Measurements from ENCODE around the gene RECQL5. TPM values are rescaled to one million over a fixed set of nuclear protein-coding genes. Genes with fewer than 3 reads are reported as not detected.

The RECQL5 gene
- total RNA-seq, 4 donors from 2014 or later: 50.8 to 76.3 (median 60.5) TPM

DNA sequence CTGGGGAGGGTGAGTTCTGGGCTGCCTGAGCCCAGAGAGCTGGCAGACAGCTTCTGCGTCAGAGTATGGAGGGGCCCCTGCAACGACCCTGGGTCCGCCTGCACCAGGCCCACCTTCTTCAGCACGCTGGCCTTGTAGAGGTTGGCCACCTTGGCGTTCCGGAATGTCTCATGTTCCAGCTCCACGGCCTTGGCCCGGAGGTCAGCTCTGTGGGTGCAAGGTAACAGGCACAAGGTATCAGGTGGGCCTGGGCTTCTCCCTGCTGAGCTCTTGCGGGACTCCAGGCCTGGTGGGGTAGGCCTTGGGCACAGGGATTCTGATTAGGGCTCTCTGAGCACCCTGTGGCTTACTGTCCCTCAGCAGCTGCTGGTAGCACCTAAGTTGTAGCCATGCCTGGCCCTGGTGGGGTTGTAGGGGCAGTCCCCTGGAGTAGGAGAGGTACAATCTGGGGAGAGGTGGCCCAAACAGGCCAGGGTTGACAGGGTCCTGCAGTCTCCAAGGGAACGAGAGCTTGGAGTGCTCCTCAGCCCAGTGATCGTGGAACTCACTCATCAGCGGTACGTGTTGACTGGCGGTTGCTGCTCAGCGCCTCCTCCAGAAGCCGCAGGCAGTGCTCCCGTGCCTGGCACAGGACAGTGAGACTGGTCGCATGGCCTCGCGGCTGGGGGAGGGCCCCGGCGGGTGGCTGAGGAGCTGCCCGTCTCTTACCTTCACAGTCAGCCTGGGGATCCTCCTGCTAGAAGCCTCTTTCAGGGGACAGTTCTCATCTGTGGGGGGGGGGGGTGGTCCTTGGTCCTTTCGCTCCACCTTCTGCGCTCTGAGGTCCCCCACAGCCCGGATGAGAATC lies 36.7 kb downstream of the RECQL5 start:
- H3K4me3 ChIP-seq (ENCODE audit: low read depth, poor library complexity, severe bottlenecking): no peak overlapping the region
- intact Hi-C loops (cut with DNase I; ENCODE audit: low total_unique reads): no loop called here
- 86 to 89% methylated on average over 17 to 21 of the region's 26 CpGs for WGBS, 2 donors
- DNase-seq (ENCODE audit: low spot score in 2 of 2): no peak
- TF ChIP-seq, protein P1, sequence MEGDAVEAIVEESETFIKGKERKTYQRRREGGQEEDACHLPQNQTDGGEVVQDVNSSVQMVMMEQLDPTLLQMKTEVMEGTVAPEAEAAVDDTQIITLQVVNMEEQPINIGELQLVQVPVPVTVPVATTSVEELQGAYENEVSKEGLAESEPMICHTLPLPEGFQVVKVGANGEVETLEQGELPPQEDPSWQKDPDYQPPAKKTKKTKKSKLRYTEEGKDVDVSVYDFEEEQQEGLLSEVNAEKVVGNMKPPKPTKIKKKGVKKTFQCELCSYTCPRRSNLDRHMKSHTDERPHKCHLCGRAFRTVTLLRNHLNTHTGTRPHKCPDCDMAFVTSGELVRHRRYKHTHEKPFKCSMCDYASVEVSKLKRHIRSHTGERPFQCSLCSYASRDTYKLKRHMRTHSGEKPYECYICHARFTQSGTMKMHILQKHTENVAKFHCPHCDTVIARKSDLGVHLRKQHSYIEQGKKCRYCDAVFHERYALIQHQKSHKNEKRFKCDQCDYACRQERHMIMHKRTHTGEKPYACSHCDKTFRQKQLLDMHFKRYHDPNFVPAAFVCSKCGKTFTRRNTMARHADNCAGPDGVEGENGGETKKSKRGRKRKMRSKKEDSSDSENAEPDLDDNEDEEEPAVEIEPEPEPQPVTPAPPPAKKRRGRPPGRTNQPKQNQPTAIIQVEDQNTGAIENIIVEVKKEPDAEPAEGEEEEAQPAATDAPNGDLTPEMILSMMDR (IDR thresholded peaks at IDR 0.05): no peak
- no peak for TF ChIP-seq POLR2A (IDR thresholded peaks at IDR 0.05)

DNA sequence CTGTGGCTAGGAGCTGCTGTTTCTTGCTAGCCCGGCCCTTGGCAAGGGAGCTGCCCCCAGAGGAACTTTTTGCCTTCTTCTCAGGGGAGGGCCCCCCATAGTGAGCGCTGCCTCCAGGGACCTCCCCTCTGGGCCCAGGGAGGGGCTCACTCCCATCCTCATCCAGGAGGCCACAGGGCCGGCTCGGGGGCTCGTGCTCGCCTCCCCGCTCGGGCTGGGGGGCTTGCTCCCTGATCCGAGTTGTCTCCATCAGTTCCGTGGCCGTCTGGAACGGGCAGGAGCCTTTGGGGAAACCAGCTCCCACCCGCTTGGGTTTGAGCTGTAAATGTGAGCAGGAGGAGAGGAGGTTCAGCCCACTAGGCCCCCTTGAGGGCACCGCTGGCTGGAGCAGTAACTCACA lies 37.8 kb downstream of the RECQL5 start:
- TF ChIP-seq, protein P1 (IDR thresholded peaks at IDR 0.05): no peak
- no peak for TF ChIP-seq POLR2A (IDR thresholded peaks at IDR 0.05)
- 76 to 77% methylated on average over 6 to 14 of the region's 14 CpGs for WGBS, 2 donors
- H3K4me3 ChIP-seq (ENCODE audit: low read depth, poor library complexity, severe bottlenecking): no peak overlapping the region
- no peak for DNase-seq (ENCODE audit: low spot score in 2 of 2)
- intact Hi-C loops (cut with DNase I; ENCODE audit: low total_unique reads): no loop called here

DNA sequence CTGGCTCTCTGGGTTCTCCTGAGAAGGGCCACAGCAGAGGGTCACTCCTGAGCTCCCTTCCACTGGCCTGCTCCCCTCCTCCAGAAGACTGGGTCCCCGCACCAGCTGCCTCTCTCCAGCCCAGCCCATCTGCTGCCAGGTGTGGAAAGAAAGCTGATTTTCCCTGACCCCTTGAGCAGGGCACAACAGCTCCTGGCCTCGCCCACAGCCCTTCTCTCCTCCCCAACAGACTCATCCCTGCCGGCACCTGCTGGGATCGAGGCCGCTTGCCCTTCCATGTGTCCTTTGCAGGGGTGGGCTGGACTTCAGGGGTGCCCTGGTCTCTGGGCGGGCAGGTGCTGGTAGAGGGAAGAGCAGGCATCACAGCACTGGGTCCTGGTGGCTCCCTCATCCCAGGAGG lies 38.5 kb downstream of the RECQL5 start:
- DNase-seq (ENCODE audit: low spot score in 2 of 2): no peak
- intact Hi-C loops (cut with DNase I; ENCODE audit: low total_unique reads): no loop called here
- H3K4me3 ChIP-seq (ENCODE audit: low read depth, poor library complexity, severe bottlenecking): no peak overlapping the region
- WGBS, 2 donors: 86 to 90% methylated on average over 5 to 6 of the region's 6 CpGs
- no peak for TF ChIP-seq POLR2A (IDR thresholded peaks at IDR 0.05)
- TF ChIP-seq, protein P1 (IDR thresholded peaks at IDR 0.05): no peak

DNA sequence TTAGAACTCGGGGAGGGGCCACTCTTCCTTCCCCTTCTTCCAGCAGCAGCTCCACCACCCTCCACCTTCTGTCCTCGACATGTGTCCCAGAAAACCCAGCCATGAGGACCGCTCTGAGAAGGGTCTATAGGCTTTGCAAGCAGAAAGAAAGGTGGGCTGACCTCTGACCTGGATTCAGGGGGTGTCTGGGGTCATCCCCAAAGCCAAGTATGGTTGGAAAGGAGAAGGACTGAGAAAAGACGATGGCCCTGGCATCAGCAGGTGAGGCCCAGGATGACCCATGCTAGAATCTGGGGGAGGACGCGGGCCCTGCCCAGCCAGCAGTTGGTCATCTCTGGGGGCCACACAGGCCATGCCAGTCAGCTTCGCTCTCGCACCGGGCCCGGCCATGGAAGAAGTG lies 39.9 kb downstream of the RECQL5 start:
- WGBS, 2 donors: 92 to 93% methylated on average over 6 to 10 of the region's 10 CpGs
- intact Hi-C loops (cut with DNase I; ENCODE audit: low total_unique reads): no loop called here
- no peak overlapping the region for H3K4me3 ChIP-seq (ENCODE audit: low read depth, poor library complexity, severe bottlenecking)
- TF ChIP-seq POLR2A (IDR thresholded peaks at IDR 0.05): no peak
- TF ChIP-seq, protein P1 (IDR thresholded peaks at IDR 0.05): no peak
- no peak for DNase-seq (ENCODE audit: low spot score in 2 of 2)

DNA sequence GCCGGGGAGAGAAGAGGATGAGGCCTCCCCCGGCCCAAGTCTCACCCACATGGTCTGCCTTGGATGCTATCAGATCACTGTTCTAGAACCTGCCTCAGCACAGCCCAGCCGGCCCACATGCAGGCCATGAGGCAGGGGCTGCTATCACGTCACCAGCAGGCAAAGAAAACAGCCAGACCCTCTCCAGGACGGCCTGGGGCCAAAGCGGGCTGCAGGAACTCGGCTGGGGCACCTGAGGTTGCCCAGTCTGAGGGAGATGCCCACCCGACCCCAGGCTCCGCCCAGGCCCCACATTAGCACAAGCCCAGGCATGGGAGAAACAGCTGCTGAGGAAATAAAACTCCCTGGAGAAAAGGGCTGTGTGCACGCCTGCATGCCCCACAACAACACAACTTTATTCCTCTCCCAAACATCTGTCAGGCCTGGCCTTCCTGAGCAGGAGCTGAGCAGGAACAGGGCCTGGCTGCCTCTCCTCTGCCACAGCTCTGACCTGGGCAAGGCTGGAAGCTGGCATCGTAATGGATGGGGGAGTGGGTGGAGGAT lies 40.4 kb downstream of the RECQL5 start:
- no peak for TF ChIP-seq POLR2A (IDR thresholded peaks at IDR 0.05)
- TF ChIP-seq, protein P1 (IDR thresholded peaks at IDR 0.05): no peak
- no peak for DNase-seq (ENCODE audit: low spot score in 2 of 2)
- H3K4me3 ChIP-seq (ENCODE audit: low read depth, poor library complexity, severe bottlenecking): no peak overlapping the region
- intact Hi-C loops (cut with DNase I; ENCODE audit: low total_unique reads): no loop called here
- WGBS, 2 donors: 79 to 80% methylated on average over 5 to 10 of the region's 11 CpGs
